CD4-positive, alpha-beta memory T cell (primary cell): Measurements from ENCODE around the gene VENTX. TPM values are rescaled to one million over a fixed set of nuclear protein-coding genes. Genes with fewer than 3 reads are reported as not detected.
A peak's percentile ranks its signal among the peaks of the same experiment; 100 is the strongest.

Source experiments
- CTCF ChIA-PET: fragments of 350-600 bp; sonication (Branson Sonifier 250); formaldehyde crosslinking; loops from one replicate; lab custom pipeline; 2021; ENCODE audit warnings: inconsistent platforms; ENCODE audit not compliant: partially characterized antibody; lab: Charles Lee
- POLR2A ChIA-PET: fragments of 350-600 bp; sonication (Branson Sonifier 250); formaldehyde crosslinking; loops from one replicate; lab custom pipeline; 2021; ENCODE audit not compliant: partially characterized antibody; lab: Charles Lee
- DNase-seq, 5 donors: peaks; one replicate each; pipeline versions ENCODE4 v3.0.0 to v3.0.0-alpha.2; 2020 to 2022; ENCODE audit warnings: mixed read lengths in 1 of 5
- H3K27ac ChIP-seq: one replicate; pipeline ENCODE4 v1.7.0; 2013; ENCODE audit warnings: low read depth, low read length
- H3K27me3 ChIP-seq: 2 replicates; pipeline ENCODE4 v1.7.0; 2013; ENCODE audit warnings: mild to moderate bottlenecking, low read length, moderate library complexity; ENCODE audit not compliant: insufficient read depth
- H3K36me3 ChIP-seq: 2 replicates; pipeline ENCODE4 v1.7.0; 2013; ENCODE audit warnings: mild to moderate bottlenecking, low read length, moderate library complexity; ENCODE audit not compliant: insufficient read depth
- H3K4me1 ChIP-seq: 2 replicates; pipeline ENCODE4 v1.7.0; 2013; ENCODE audit warnings: mild to moderate bottlenecking, low read length, moderate library complexity; ENCODE audit not compliant: insufficient read depth
- H3K4me3 ChIP-seq, 2 donors: one replicate each; pipeline ENCODE4 v1.7.0; 2013; ENCODE audit warnings: low read length in 2 of 2, mild to moderate bottlenecking in 1 of 2
- H3K9me3 ChIP-seq, 2 donors: one replicate each; pipeline ENCODE4 v1.7.0; 2013; ENCODE audit warnings: low read length in 2 of 2, control low read depth in 1 of 2; ENCODE audit not compliant: control insufficient read depth in 1 of 2
- H3K27ac Mint-ChIP-seq, 7 donors: one replicate each; pipeline ENCODE4 v1.8.0; 2020 to 2021; ENCODE audit warnings: mixed read lengths in 7 of 7, mild to moderate bottlenecking in 6 of 7, inconsistent platforms in 3 of 7, moderate library complexity in 3 of 7
- H3K27me3 Mint-ChIP-seq, 2 donors: one replicate each; pipeline ENCODE4 v1.8.0; 2020 to 2021; ENCODE audit warnings: mixed read lengths in 2 of 2
- H3K36me3 Mint-ChIP-seq, 2 donors: one replicate each; pipeline ENCODE4 v1.8.0; 2020 to 2021; ENCODE audit warnings: mixed read lengths in 2 of 2, inconsistent platforms in 1 of 2, mild to moderate bottlenecking in 1 of 2
- H3K4me1 Mint-ChIP-seq, 4 donors: one replicate each; pipeline ENCODE4 v1.8.0; 2020 to 2021; ENCODE audit warnings: mixed read lengths in 4 of 4, mild to moderate bottlenecking in 1 of 4
- H3K4me3 Mint-ChIP-seq, 8 donors: one replicate each; pipeline ENCODE4 v1.8.0; 2020 to 2021; ENCODE audit warnings: mixed read lengths in 8 of 8, mild to moderate bottlenecking in 7 of 8, moderate library complexity in 6 of 8, inconsistent platforms in 3 of 8
- H3K9me3 Mint-ChIP-seq, 8 donors: one replicate each; pipeline ENCODE4 v1.8.0; 2020 to 2021; ENCODE audit warnings: mixed read lengths in 8 of 8, mild to moderate bottlenecking in 5 of 8, inconsistent platforms in 3 of 8, moderate library complexity in 1 of 8
- intact Hi-C: fragments of 100-400 bp; cut with micrococcal nuclease; formaldehyde crosslinking; loops from one replicate; pipeline ENCODE4 v1.15.1; 2023
- polyA plus RNA-seq, 2 donors: library from polyadenylated mRNA; unstranded; fragments of 300-500 nt; fragmentation: Illumina TruSeq; gene quantifications; one replicate each; pipeline ENCODE4 v1.2.3, GENCODE V29; 2021
- total RNA-seq, 2 experiments: library from RNA; stranded (reverse); gene quantifications; one replicate each; pipeline ENCODE4 v1.2.3, GENCODE V29; 2021

Gene VENTX, protein sequence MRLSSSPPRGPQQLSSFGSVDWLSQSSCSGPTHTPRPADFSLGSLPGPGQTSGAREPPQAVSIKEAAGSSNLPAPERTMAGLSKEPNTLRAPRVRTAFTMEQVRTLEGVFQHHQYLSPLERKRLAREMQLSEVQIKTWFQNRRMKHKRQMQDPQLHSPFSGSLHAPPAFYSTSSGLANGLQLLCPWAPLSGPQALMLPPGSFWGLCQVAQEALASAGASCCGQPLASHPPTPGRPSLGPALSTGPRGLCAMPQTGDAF
- total RNA-seq, result not detected
- polyA plus RNA-seq, result not detected

DNA sequence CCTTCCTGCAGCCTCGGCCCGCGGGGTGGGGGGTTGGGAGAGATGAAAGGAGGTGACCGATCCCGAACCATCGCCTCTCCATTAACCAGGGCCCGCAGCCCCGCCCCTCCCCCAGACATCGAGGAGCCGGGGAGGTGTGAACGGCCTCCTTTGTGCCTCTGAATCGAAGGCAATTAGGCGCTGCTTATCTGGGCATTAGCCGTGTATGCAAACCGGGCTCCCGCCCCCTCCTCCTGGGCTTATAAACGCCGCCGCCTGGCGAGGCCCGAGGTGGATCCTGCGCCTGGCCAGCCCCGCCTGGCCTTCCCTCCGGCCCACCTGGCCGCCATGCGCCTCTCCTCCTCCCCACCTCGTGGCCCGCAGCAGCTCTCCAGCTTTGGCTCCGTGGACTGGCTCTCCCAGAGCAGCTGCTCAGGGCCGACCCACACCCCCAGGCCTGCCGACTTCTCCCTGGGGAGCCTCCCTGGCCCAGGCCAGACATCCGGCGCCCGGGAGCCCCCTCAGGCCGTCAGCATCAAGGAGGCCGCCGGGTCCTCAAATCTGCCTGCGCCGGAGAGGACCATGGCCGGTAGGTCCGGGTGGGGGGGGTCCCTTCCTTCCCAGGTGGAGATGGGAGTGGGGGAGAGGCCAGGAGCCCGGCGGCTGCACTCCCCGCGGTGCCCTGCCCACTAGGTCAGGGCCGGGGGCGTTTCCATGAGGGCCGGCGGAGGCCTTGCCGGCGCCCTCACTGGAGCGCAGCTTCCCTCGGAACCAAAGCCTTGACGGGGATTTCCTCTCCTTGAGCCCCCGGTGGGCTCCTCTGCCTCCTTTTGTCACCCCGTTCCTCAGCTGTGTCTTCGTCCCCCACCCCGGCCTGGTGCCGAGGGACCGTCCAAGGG lies at the start of gene VENTX:
TSS of gene VENTX (plus strand) at position 268 of the 878 bp plus-strand sequence. CDS start at position 328, 60 bp downstream.
- H3K27me3 Mint-ChIP-seq, result peaks cover 36 to 43% of the 10 kb centered on the region in 2 donors
- no peaks in the 10 kb centered on the region for H3K36me3 Mint-ChIP-seq
- Histone ChIP-seq H3K27me3 (peaks cover 28% of the 10 kb centered on the region), H3K36me3 (no peaks in the 10 kb centered on the region), H3K4me1 (peaks cover 29% of the 10 kb centered on the region), H3K9me3 (no peaks in the 10 kb centered on the region), H3K4me3 (peak within 1 kb of the TSS in 1 of 2 donors; percentile 24), H3K27ac (no peak within 1 kb of the TSS)
- ChIA-PET POLR2A (no interaction called here), CTCF (no interaction called here)
- no peak for DNase-seq
- peak within 1 kb of the TSS in 3 of 8 donors; percentile 41 to 63 (median 54) for H3K4me3 Mint-ChIP-seq
- peaks cover 10 to 38% (median 18%) of the 10 kb centered on the region in 4 donors for H3K4me1 Mint-ChIP-seq
- peaks cover 0 to 1% (median 0%) of the 10 kb centered on the region in 8 donors for H3K9me3 Mint-ChIP-seq
- intact Hi-C loops, result no loop called here
- peak within 1 kb of the TSS in 1 of 7 donors; percentile 42 for H3K27ac Mint-ChIP-seq

DNA sequence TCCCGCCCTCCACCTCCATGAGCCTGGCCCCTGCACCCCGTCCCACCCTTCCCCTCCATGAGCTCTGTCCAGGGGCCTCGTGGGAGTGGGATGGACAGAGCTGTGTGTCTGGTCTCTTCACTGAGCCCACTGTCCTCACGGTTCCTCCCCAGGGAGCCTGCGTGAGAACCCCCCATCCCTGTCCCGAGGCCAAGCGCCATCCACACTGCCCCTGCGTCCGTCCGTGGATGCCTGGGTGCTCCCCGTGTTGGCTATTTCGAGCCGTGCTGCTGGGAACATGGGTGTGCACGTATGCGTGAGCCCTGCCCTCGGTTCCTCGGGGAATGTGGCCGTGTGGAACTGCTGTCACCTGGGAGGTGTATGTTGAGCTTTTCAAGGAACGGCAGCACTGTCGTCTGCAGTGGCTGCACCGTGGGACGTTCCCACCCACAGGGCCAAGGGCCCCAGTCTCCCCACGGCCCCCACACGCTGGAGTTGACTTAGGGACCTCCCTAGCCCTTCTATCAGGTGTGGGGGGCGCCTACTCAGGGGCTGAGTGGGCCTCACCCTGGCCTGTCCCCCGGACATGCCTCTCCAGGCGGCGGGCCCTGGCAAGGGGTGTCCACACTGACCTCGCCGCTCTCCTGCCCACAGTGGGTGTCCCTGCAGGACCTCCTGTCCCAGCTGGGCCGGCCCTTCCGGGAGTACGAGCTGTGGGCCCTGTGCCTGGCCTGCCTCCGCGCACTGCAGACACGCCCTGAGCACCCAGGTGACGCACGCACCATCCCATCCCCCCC lies 49.6 kb upstream of the VENTX start:
- Histone ChIP-seq H3K4me3 (no peak overlapping the region), H3K27me3 (no peaks in the 10 kb centered on the region), H3K4me1 (no peaks in the 10 kb centered on the region), H3K27ac (no peak overlapping the region), H3K9me3 (no peaks in the 10 kb centered on the region), H3K36me3 (no peaks in the 10 kb centered on the region)
- H3K27me3 Mint-ChIP-seq, result peaks cover 0 to 2% of the 10 kb centered on the region in 2 donors
- no peak overlapping the region for H3K27ac Mint-ChIP-seq
- ChIA-PET CTCF (no interaction called here), POLR2A (no interaction called here)
- H3K4me1 Mint-ChIP-seq, result no peaks in the 10 kb centered on the region
- intact Hi-C loops, result no loop called here
- no peak for DNase-seq
- no peak overlapping the region for H3K4me3 Mint-ChIP-seq
- peaks cover 0 to 6% (median 0%) of the 10 kb centered on the region in 8 donors for H3K9me3 Mint-ChIP-seq
- no peaks in the 10 kb centered on the region for H3K36me3 Mint-ChIP-seq

DNA sequence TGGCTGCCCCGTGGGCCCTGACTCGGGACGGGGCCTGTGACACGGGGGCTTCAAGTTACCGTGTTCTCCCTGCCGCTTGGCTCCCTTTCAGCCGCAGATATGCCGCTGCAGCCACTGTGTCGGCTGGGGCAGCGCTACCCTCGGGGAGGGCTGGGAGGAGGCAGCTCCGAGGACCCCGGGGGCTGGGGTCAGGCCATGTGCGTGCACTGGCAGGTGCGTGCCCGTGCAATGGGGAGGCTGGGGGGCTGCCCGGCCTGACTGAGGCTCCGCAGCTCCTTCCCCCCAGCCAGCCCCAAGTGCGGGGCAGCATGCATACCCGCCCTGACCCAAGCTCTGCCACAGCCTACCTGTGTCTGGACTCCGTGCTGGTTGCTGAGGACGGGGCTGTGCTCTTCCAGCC lies 48.4 kb upstream of the VENTX start:
- Histone ChIP-seq H3K27me3 (no peaks in the 10 kb centered on the region), H3K27ac (no peak overlapping the region), H3K9me3 (no peaks in the 10 kb centered on the region), H3K36me3 (no peaks in the 10 kb centered on the region), H3K4me1 (no peaks in the 10 kb centered on the region), H3K4me3 (no peak overlapping the region)
- POLR2A ChIA-PET, result no interaction called here
- intact Hi-C loops, result no loop called here
- Mint-ChIP-seq H3K4me1 (no peaks in the 10 kb centered on the region), H3K36me3 (no peaks in the 10 kb centered on the region), H3K27me3 (peaks cover 0 to 2% of the 10 kb centered on the region in 2 donors), H3K9me3 (peaks cover 0 to 15% (median 6%) of the 10 kb centered on the region in 8 donors), H3K27ac (no peak overlapping the region), H3K4me3 (no peak overlapping the region)
- CTCF ChIA-PET, result no interaction called here
- DNase-seq, result no peak

DNA sequence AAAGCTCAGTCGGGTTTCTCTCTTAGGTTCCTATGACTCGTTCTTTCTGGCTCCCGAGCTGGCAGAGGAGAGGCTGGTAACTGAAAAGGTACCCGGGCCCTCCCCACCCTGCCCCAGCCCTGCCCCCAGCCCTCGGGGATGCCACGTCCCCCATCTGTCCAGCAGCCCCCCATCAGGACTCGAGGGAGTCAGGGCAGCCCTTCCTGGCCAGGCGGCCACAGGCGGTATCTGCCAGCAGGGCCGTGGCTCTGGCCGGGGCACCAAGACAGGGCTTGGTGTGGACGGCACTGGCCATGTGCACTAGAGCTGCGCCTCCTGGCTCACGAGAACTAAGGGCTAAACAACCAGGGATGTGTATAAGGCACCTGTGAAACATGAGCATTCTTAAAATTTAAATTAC lies 47.9 kb upstream of the VENTX start:
- no peaks in the 10 kb centered on the region for H3K36me3 ChIP-seq
- ChIA-PET POLR2A (no interaction called here), CTCF (no interaction called here)
- H3K4me3 Mint-ChIP-seq, result no peak overlapping the region
- H3K36me3 Mint-ChIP-seq, result no peaks in the 10 kb centered on the region
- no peak overlapping the region for H3K27ac ChIP-seq
- H3K27me3 ChIP-seq, result no peaks in the 10 kb centered on the region
- intact Hi-C loops, result no loop called here
- no peaks in the 10 kb centered on the region for H3K4me1 ChIP-seq
- no peaks in the 10 kb centered on the region for H3K4me1 Mint-ChIP-seq
- DNase-seq, result no peak
- H3K9me3 ChIP-seq, result no peaks in the 10 kb centered on the region
- peaks cover 0 to 15% (median 9%) of the 10 kb centered on the region in 8 donors for H3K9me3 Mint-ChIP-seq
- H3K4me3 ChIP-seq, result no peak overlapping the region
- no peak overlapping the region for H3K27ac Mint-ChIP-seq
- H3K27me3 Mint-ChIP-seq, result peaks cover 0 to 2% of the 10 kb centered on the region in 2 donors

DNA sequence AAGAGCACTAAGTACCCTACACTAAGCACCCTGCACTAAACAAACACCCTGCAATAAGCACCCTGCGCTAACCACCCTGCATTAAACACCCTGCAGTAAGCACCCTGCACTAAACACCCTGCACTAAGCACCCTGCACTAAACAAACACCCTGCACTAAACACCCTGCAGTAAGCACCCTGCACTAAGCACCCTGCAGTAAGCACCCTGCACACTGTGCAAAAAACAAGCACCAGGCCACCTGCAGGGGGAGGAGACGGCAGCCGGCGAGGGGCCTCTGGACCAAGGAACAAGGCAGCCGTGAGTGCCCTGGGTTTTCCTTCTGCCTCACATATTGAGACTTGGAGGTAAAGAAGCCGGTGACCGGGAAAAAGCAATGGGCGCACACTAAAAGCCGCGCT lies 47.4 kb upstream of the VENTX start:
- ChIA-PET POLR2A (no interaction called here), CTCF (no interaction called here)
- Mint-ChIP-seq H3K36me3 (no peaks in the 10 kb centered on the region), H3K27ac (no peak overlapping the region), H3K27me3 (peaks cover 0 to 2% of the 10 kb centered on the region in 2 donors), H3K9me3 (peaks cover 0 to 16% (median 9%) of the 10 kb centered on the region in 8 donors), H3K4me1 (no peaks in the 10 kb centered on the region), H3K4me3 (no peak overlapping the region)
- H3K4me3 ChIP-seq, result no peak overlapping the region
- DNase-seq, result no peak
- H3K9me3 ChIP-seq, result no peaks in the 10 kb centered on the region
- H3K27ac ChIP-seq, result no peak overlapping the region
- intact Hi-C loops, result no loop called here
- H3K4me1 ChIP-seq, result no peaks in the 10 kb centered on the region
- no peaks in the 10 kb centered on the region for H3K27me3 ChIP-seq
- no peaks in the 10 kb centered on the region for H3K36me3 ChIP-seq

DNA sequence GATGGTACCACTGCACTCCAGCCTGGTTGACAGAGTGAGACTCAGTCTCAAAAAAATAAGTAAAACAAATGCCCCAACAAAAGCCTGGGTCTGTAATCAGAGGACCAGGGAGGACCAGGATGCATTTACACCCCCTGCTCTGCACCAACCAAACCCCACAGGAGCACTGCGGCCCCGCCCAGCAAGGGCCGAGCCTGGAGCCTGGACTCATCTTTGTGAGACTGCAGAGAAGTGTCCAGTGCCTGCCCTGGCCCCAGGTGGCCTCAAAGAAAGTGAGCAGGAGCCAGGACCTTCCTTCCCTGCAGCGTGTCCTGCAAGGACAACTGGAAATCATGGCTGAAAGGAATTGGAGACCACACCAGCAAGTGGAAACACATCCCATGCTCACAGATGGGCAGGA lies 46.0 kb upstream of the VENTX start:
- Mint-ChIP-seq H3K27ac (no peak overlapping the region), H3K27me3 (peaks cover 0 to 2% of the 10 kb centered on the region in 2 donors), H3K4me3 (no peak overlapping the region), H3K4me1 (no peaks in the 10 kb centered on the region), H3K36me3 (no peaks in the 10 kb centered on the region), H3K9me3 (peaks cover 0 to 16% (median 9%) of the 10 kb centered on the region in 8 donors)
- H3K27me3 ChIP-seq, result no peaks in the 10 kb centered on the region
- no peaks in the 10 kb centered on the region for H3K36me3 ChIP-seq
- H3K27ac ChIP-seq, result no peak overlapping the region
- H3K4me1 ChIP-seq, result no peaks in the 10 kb centered on the region
- CTCF ChIA-PET, result no interaction called here
- no peak for DNase-seq
- intact Hi-C loops, result no loop called here
- H3K4me3 ChIP-seq, result no peak overlapping the region
- no peaks in the 10 kb centered on the region for H3K9me3 ChIP-seq
- POLR2A ChIA-PET, result no interaction called here

DNA sequence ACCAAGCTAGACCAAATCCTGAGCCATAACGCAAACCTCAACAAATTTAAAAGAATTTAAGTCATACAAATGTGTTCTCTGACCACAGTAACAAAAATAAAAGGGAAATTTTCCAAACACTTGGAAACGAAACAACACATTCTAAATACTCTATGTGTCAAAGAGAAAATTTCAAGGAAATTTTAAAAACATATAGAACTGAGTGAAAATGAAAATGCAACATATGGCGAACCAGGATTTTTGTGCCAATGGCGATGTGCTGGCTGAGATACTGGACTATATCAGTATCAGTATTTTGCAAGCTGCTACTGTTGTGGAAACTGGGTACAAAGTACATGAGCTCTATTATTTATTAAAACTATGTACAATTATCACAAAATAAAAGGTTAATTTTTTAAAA lies 43.5 kb upstream of the VENTX start:
- Mint-ChIP-seq H3K27ac (no peak overlapping the region), H3K4me1 (no peaks in the 10 kb centered on the region), H3K36me3 (no peaks in the 10 kb centered on the region), H3K4me3 (no peak overlapping the region), H3K9me3 (peaks cover 0 to 16% (median 9%) of the 10 kb centered on the region in 8 donors), H3K27me3 (peaks cover 0 to 2% of the 10 kb centered on the region in 2 donors)
- Histone ChIP-seq H3K9me3 (no peaks in the 10 kb centered on the region), H3K36me3 (no peaks in the 10 kb centered on the region), H3K4me3 (no peak overlapping the region), H3K4me1 (no peaks in the 10 kb centered on the region), H3K27ac (no peak overlapping the region), H3K27me3 (no peaks in the 10 kb centered on the region)
- intact Hi-C loops, result no loop called here
- ChIA-PET CTCF (no interaction called here), POLR2A (no interaction called here)
- DNase-seq, result no peak
